Gastroesophageal sphincter (tissue), 3 donors: ENCODE data around the gene AATK.
"Not testable (repeated sequence)": the region's sequence is repeated elsewhere in the genome, so short reads cannot be mapped to it uniquely, and the experiment has no call there.

Experiments
- EP300 ChIP-seq: sonication (generic); formaldehyde crosslinking; IDR thresholded peaks from one replicate; pipeline ENCODE4 v1.6.1; 2017; ENCODE audit warnings: antibody characterized with exemption, mild to moderate bottlenecking
- POLR2A ChIP-seq, 2 donors: fragments of 450-650 bp; IDR thresholded peaks; one replicate each; pipeline ENCODE4 v1.6.1; 2017; ENCODE audit warnings: antibody characterized with exemption in 2 of 2, mild to moderate bottlenecking in 2 of 2, moderate library complexity in 1 of 2
- POLR2AphosphoS5 ChIP-seq: sonication (generic); formaldehyde crosslinking; IDR thresholded peaks from one replicate; pipeline ENCODE4 v1.6.1; 2017; ENCODE audit warnings: antibody characterized with exemption
- TF ChIP-seq, protein P1 (sequence below), 4 experiments: fragments of 200-600 bp in 2 of 4; fragments of 450-650 bp in 2 of 4; sonication (generic) in 1 of 4; IDR thresholded peaks; one replicate each; pipeline ENCODE4 v1.5.1; 2017 to 2019; ENCODE audit warnings: antibody characterized with exemption in 4 of 4, mild to moderate bottlenecking in 2 of 4, moderate library complexity in 2 of 4

DNA sequence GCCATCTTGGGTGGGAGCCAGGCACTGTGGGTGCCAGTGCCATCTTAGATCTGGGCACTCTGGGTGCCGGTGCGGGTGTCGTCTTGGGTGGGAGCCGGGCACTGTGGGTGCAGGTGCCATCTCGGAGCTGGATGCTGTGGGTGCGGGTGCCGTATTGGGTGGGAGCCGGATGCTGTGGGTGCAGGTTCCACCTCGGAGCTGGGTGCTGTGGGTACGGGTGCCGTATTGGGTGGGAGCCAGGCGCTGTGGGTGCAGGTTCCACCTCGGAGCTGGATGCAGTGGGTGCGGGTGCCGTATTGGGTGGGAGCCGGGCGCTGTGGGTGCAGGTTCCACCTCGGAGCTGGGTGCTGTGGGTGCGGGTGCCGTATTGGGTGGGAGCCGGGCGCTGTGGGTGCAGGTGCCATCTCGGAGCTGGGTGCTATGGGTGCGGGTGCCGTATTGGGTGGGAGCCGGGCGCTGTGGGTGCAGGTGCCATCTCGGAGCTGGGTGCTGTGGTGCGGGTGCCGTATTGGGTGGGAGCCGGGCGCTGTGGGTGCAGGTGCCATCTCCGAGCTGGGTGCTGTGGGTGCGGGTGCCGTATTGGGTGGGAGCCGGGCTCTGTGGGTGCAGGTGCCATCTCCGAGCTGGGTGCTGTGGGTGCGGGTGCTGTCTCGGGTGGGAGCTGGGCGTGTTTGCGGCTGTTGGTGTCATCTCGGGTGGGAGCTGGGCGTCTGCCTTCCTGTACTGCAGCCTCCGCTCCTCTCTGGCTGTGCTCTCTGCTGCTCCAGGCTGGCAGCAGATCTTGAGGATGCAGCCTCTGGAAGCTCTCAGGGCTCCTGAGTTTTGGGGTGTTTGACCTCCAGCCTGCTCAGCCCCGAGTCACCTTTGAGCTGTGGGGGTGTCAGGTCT, 87.8 kb downstream of the AATK start:
- TF ChIP-seq, protein P1, sequence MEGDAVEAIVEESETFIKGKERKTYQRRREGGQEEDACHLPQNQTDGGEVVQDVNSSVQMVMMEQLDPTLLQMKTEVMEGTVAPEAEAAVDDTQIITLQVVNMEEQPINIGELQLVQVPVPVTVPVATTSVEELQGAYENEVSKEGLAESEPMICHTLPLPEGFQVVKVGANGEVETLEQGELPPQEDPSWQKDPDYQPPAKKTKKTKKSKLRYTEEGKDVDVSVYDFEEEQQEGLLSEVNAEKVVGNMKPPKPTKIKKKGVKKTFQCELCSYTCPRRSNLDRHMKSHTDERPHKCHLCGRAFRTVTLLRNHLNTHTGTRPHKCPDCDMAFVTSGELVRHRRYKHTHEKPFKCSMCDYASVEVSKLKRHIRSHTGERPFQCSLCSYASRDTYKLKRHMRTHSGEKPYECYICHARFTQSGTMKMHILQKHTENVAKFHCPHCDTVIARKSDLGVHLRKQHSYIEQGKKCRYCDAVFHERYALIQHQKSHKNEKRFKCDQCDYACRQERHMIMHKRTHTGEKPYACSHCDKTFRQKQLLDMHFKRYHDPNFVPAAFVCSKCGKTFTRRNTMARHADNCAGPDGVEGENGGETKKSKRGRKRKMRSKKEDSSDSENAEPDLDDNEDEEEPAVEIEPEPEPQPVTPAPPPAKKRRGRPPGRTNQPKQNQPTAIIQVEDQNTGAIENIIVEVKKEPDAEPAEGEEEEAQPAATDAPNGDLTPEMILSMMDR (IDR thresholded peaks at IDR 0.05): not testable (repeated sequence)
- not testable (repeated sequence) for TF ChIP-seq POLR2A (IDR thresholded peaks at IDR 0.05); POLR2AphosphoS5; EP300
